Esophagus squamous epithelium (tissue), 5 donors: Measurements from ENCODE around the gene ARMC9. TPM values are rescaled to one million over a fixed set of nuclear protein-coding genes. Genes with fewer than 3 reads are reported as not detected.

Experiments used
- DNase-seq: peaks from one replicate; lab custom pipeline; 2025; lab: John Stamatoyannopoulos, UW
- H3K27ac ChIP-seq, 4 donors: fragments of 200-600 bp; sonication (generic); one replicate each; pipeline ENCODE4 v1.5.1; 2016 to 2019; ENCODE audit warnings: mild to moderate bottlenecking in 1 of 4
- H3K27me3 ChIP-seq, 4 donors: fragments of 200-600 bp; sonication (generic); 1 replicate in 3 of 4; 2 replicates in 1 of 4; pipeline versions ENCODE4 v1.5.1 to v1.6.0; 2017 to 2021; ENCODE audit warnings: antibody characterized with exemption in 1 of 4
- H3K36me3 ChIP-seq, 3 donors: fragments of 200-600 bp; sonication (generic); one replicate each; pipeline ENCODE4 v1.5.1; 2016 to 2019
- H3K4me1 ChIP-seq, 3 donors: fragments of 200-600 bp; sonication (generic); one replicate each; pipeline ENCODE4 v1.5.1; 2017 to 2019
- H3K4me3 ChIP-seq, 4 donors: fragments of 200-600 bp; sonication (generic); 1 replicate in 3 of 4; 2 replicates in 1 of 4; pipeline ENCODE4 v1.5.1; 2016 to 2019; ENCODE audit warnings: mild to moderate bottlenecking in 2 of 4, moderate library complexity in 1 of 4
- H3K9me3 ChIP-seq, 3 donors: fragments of 200-600 bp; sonication (generic); one replicate each; pipeline ENCODE4 v1.5.1; 2016 to 2019
- POLR2A ChIP-seq, 4 donors: fragments of 450-650 bp; IDR thresholded peaks; one replicate each; pipeline ENCODE4 v1.6.1; 2017; ENCODE audit warnings: antibody characterized with exemption in 4 of 4, mild to moderate bottlenecking in 4 of 4, moderate library complexity in 3 of 4
- WGBS, 2 donors: methylation state at CpG; one replicate each; pipeline ENCODE4 v1.1.5; 2018; 5-methylcytosine and 5-hydroxymethylcytosine counted together
- intact Hi-C: fragments of 100-400 bp; cut with DNase I; formaldehyde crosslinking; loops from one replicate; pipeline ENCODE4 v1.15.0; 2022
- total RNA-seq, 4 donors: library from RNA; depleted of rRNA; stranded (reverse); fragments of >200 nt; gene quantifications; one replicate each; pipeline ENCODE4 v1.1.0, GENCODE V29; 2016
- TF ChIP-seq, protein P1 (sequence below), 6 experiments: fragments of 450-650 bp in 4 of 6; fragments of 200-600 bp in 2 of 6; sonication (generic) in 2 of 6; IDR thresholded peaks; one replicate each; pipeline ENCODE4 v1.5.1; 2016 to 2019; ENCODE audit warnings: antibody characterized with exemption in 6 of 6, mild to moderate bottlenecking in 4 of 6, moderate library complexity in 4 of 6
- donor health status: DM: yes; HTN: yes; CAD: no.

Gene ARMC9
- total RNA-seq, 4 donors from 2014 or later, result 2.1 to 13.9 (median 3.9) TPM

DNA sequence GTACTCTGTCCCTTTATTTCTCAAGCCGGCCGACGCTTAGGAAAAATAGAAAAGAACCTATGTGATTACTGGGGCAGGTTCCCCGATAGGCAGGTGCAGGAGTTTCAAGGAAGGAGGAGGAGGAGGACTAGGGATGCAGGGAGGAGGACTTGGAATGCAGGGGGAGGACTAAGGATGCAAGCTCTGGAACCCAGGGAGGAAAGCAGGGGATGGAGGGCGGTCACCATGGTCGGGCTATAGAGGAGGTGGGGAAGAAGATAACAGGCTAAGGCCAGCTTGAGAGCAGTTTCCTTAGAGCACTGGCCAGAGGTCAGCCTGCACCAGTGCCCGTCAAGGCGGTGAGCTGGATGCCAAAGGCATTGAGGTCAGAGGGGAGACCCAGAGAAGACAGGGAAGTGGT lies 178.4 kb downstream of the ARMC9 start:
- H3K4me1 ChIP-seq, result no peaks in the 10 kb centered on the region
- H3K27me3 ChIP-seq, result no peaks in the 10 kb centered on the region
- no peak for DNase-seq
- no peaks in the 10 kb centered on the region for H3K9me3 ChIP-seq
- H3K27ac ChIP-seq, result no peak overlapping the region
- intact Hi-C loops, result no loop called here
- WGBS, 2 donors, result 72 to 73% methylated on average over 5 of the region's 8 CpGs
- TF ChIP-seq, protein P1, sequence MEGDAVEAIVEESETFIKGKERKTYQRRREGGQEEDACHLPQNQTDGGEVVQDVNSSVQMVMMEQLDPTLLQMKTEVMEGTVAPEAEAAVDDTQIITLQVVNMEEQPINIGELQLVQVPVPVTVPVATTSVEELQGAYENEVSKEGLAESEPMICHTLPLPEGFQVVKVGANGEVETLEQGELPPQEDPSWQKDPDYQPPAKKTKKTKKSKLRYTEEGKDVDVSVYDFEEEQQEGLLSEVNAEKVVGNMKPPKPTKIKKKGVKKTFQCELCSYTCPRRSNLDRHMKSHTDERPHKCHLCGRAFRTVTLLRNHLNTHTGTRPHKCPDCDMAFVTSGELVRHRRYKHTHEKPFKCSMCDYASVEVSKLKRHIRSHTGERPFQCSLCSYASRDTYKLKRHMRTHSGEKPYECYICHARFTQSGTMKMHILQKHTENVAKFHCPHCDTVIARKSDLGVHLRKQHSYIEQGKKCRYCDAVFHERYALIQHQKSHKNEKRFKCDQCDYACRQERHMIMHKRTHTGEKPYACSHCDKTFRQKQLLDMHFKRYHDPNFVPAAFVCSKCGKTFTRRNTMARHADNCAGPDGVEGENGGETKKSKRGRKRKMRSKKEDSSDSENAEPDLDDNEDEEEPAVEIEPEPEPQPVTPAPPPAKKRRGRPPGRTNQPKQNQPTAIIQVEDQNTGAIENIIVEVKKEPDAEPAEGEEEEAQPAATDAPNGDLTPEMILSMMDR (IDR thresholded peaks at IDR 0.05), result no peak
- no peak for TF ChIP-seq POLR2A (IDR thresholded peaks at IDR 0.05)
- no peaks in the 10 kb centered on the region for H3K36me3 ChIP-seq
- no peak overlapping the region for H3K4me3 ChIP-seq

DNA sequence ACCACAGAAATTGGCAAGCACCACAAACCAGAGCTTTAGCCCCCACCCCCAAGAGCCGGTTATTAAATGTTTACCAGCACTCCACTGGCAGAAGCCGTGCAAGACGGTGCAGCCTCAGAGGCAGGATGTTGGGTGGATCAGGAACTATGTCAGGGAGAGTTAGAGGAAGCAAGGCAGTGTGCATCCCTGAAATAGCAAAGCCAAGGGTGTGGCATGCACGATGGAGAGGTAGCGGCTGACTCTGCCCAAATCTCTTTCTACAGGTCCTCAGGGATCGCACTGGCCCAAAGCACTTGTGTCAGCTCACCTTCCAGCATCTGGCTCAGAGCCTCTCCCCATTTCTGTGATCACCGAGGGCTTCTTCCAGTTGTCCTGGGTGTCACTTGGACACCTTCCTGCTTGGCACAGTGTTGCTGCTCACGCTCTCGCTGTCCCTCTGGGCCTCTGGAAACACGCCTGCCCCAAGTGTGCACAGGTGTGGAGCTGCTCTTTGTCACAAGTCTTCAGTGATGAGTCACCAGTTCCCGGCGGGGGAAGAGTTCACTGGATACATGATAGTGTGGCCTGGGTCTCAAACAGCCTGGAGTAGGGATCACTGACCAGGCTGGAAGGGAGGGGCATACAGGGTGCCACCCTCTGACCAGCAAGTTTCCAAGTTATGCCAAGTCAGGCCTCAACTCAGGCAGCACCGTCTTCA lies 179.7 kb downstream of the ARMC9 start:
- 44 to 56% methylated on average over 5 to 9 of the region's 13 CpGs for WGBS, 2 donors
- no peak overlapping the region for H3K4me3 ChIP-seq
- no peaks in the 10 kb centered on the region for H3K9me3 ChIP-seq
- no peaks in the 10 kb centered on the region for H3K36me3 ChIP-seq
- intact Hi-C loops, result no loop called here
- H3K27me3 ChIP-seq, result no peaks in the 10 kb centered on the region
- H3K4me1 ChIP-seq, result no peaks in the 10 kb centered on the region
- no peak overlapping the region for H3K27ac ChIP-seq
- TF ChIP-seq, protein P1 (IDR thresholded peaks at IDR 0.05), result no peak
- TF ChIP-seq POLR2A (IDR thresholded peaks at IDR 0.05), result no peak
- no peak for DNase-seq

DNA sequence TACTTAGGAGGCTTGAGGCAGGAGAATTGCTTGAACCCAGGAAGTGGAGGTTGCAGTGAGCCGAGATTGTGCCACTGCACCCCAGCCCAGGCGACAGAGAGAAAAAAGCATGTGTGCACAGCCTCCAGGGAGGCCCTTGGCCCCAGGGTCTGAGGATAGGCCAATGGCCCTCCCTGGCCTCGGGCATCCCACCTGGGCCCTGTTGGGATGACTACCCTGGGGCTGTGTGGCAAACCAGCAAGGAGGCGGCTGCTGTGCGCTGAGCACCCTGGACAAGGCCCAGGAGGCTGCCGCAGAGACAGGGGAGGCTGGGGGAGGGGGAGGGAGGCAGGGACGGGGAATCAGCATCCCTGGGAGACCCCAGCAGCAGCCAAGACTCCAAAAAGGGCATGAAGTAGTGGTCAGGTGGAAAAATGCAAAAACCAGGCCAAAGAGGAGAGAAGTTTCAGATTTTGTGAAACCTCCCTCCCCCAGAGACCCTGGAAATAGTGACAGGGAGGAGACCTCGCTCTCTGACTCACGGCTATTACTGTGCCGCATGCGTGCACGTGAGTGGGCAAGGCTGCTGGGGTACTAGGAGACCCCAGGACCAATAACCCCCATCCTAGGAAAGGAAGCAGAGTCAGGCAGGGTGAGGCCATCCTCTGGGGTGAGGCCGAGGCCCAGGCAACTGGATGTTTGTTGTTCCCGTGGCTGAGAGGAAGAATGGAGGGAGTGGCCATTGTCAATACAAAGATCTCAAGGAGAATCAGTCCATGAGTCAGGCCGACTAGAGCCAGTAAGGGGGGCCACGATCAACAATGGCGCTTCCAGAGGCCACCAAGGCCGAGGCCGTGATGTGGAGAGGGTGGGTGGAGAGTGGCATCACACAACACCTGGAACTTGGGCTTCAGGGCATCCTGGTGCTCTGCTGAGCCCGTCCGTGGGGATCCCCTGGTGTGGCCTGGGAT lies 181.1 kb downstream of the ARMC9 start:
- TF ChIP-seq, protein P1 (IDR thresholded peaks at IDR 0.05), result no peak
- TF ChIP-seq POLR2A (IDR thresholded peaks at IDR 0.05), result no peak
- no peak for DNase-seq

DNA sequence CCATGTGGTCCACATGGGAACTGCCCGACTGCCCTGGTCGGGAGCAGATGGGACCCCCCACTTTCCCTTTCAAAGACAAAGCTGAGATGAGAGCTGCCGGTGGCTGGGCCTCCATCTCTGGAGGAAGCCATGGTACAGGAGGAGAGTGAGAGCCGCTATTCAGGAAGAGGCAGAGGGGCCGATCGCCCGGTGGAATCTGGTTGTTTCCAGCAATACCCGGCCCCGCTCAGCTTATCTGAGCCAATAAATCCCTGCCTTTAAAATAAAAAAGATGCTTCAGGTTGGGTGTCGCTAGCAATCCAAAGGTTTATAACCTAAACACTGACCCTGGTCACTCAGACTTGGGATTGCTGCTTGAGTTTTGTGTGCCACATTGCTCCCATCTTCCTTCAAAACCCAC lies 181.9 kb downstream of the ARMC9 start:
- Histone ChIP-seq H3K27ac (no peak overlapping the region), H3K9me3 (peaks cover 0 to 10% (median 0%) of the 10 kb centered on the region in 3 donors), H3K4me1 (no peaks in the 10 kb centered on the region), H3K4me3 (no peak overlapping the region), H3K27me3 (no peaks in the 10 kb centered on the region), H3K36me3 (no peaks in the 10 kb centered on the region)
- 96% methylated on average over 7 to 8 of the region's 10 CpGs for WGBS, 2 donors
- TF ChIP-seq, protein P1 (IDR thresholded peaks at IDR 0.05), result no peak
- TF ChIP-seq POLR2A (IDR thresholded peaks at IDR 0.05), result no peak
- DNase-seq, result no peak
- intact Hi-C loops, result no loop called here

More for the DNA sequence above, 181.1 kb downstream of the ARMC9 start:
- intact Hi-C loops, result no loop called here
- Histone ChIP-seq H3K27me3 (no peaks in the 10 kb centered on the region), H3K4me1 (no peaks in the 10 kb centered on the region), H3K36me3 (no peaks in the 10 kb centered on the region), H3K4me3 (no peak overlapping the region), H3K9me3 (peaks cover 0 to 2% (median 0%) of the 10 kb centered on the region in 3 donors), H3K27ac (no peak overlapping the region)
- 77 to 82% methylated on average over 13 to 14 of the region's 21 CpGs for WGBS, 2 donors
